ENCODE measurements around the gene MACROH2A2.
A peak's percentile ranks its signal among the peaks of the same experiment; 100 is the strongest.

Gene MACROH2A2

GRCh38 chr10:70115948-70116682 is 63.5 kb downstream of the MACROH2A2 start:
- POLR2A ChIA-PET, result interaction anchor here (0.9 kb wide), 1 partner anchor 30 kb away, joined by 3 read pairs; the partner anchor contains the start of gene TYSND1
- CTCF ChIA-PET, result interaction anchor here (0.6 to 9.2 kb wide), 51 partner anchors 12 to 718 kb away, joined by 3 to 251 read pairs (median 4); partner anchors contain the start of genes EIF4EBP2, SAR1A and TYSND1
- no peak for DNase-seq (ENCODE audit: low read depth, low spot score)
- TF ChIP-seq CTCF (IDR thresholded peaks at IDR 0.05; ENCODE audit: insufficient read depth, low read length, missing control alignments), result peak; percentile 71
- no peak overlapping the region for H3K4me3 ChIP-seq (ENCODE audit: low read depth, low read length)

- H3K4me3 ChIP-seq (ENCODE audit: low read depth, low read length), result no peak overlapping the region
- TF ChIP-seq CTCF (IDR thresholded peaks at IDR 0.05; ENCODE audit: insufficient read depth, low read length, missing control alignments), result no peak
- ChIA-PET CTCF (interaction anchor here (1.1 to 9.2 kb wide), 7 partner anchors 10 to 247 kb away, joined by 3 to 251 read pairs (median 48); partner anchors contain the start of gene TYSND1), POLR2A (no interaction called here)
- DNase-seq (ENCODE audit: low read depth, low spot score), result no peak
Measured at GRCh38 chr10:70117646-70118045, 65.0 kb downstream of the MACROH2A2 start.

GRCh38 chr10:70118196-70118595 is 65.5 kb downstream of the MACROH2A2 start:
- H3K4me3 ChIP-seq (ENCODE audit: low read depth, low read length), result no peak overlapping the region
- no peak for TF ChIP-seq CTCF (IDR thresholded peaks at IDR 0.05; ENCODE audit: insufficient read depth, low read length, missing control alignments)
- DNase-seq (ENCODE audit: low read depth, low spot score), result no peak
- POLR2A ChIA-PET, result no interaction called here
- CTCF ChIA-PET, result interaction anchor here (5.5 to 9.2 kb wide), 4 partner anchors 9 to 246 kb away, joined by 48 to 251 read pairs (median 85); partner anchors contain the start of gene TYSND1

GRCh38 chr10:70119197-70119596 is 66.6 kb downstream of the MACROH2A2 start:
- POLR2A ChIA-PET, result no interaction called here

GRCh38 chr10:70119623-70120022 is 67.0 kb downstream of the MACROH2A2 start:
- no peak for TF ChIP-seq CTCF (IDR thresholded peaks at IDR 0.05; ENCODE audit: insufficient read depth, low read length, missing control alignments)
- POLR2A ChIA-PET, result no interaction called here
- no peak for DNase-seq (ENCODE audit: low read depth, low spot score)
- CTCF ChIA-PET, result interaction anchor here (5.5 to 9.2 kb wide), 4 partner anchors 8 to 245 kb away, joined by 48 to 251 read pairs (median 85); partner anchors contain the start of gene TYSND1
- H3K4me3 ChIP-seq (ENCODE audit: low read depth, low read length), result no peak overlapping the region

More at GRCh38 chr10:70119197-70119596, 66.6 kb downstream of the MACROH2A2 start:
- H3K4me3 ChIP-seq (ENCODE audit: low read depth, low read length), result no peak overlapping the region
- no peak for DNase-seq (ENCODE audit: low read depth, low spot score)
- CTCF ChIA-PET, result interaction anchor here (0.9 to 9.2 kb wide), 5 partner anchors 8 to 245 kb away, joined by 3 to 251 read pairs (median 60); partner anchors contain the start of gene TYSND1
- no peak for TF ChIP-seq CTCF (IDR thresholded peaks at IDR 0.05; ENCODE audit: insufficient read depth, low read length, missing control alignments)

- no peak for DNase-seq (ENCODE audit: low read depth, low spot score)
- ChIA-PET POLR2A (no interaction called here), CTCF (interaction anchor here (5.6 to 9.2 kb wide), 2 partner anchors 19 to 244 kb away, joined by 48 to 251 read pairs; no protein-coding TSS in a partner anchor)
- no peak overlapping the region for H3K4me3 ChIP-seq (ENCODE audit: low read depth, low read length)
- no peak for TF ChIP-seq CTCF (IDR thresholded peaks at IDR 0.05; ENCODE audit: insufficient read depth, low read length, missing control alignments)
Measured at GRCh38 chr10:70120417-70120816, 67.8 kb downstream of the MACROH2A2 start.

Data from AG04449 (cell line).